Calu3 (cell line): ENCODE results near the gene SPP2. TPM values are rescaled to one million over a fixed set of nuclear protein-coding genes. Genes with fewer than 3 reads are reported as not detected.

ENCODE experiments used
- BruUV-seq: library from RNA; stranded (reverse); fragments of 400-500 nt; replicated peaks from 2 replicates; lab custom pipeline; 2021; lab: Mats Ljungman, UMichigan
- CTCF ChIA-PET: fragments of 300-600 bp; sonication (Branson Sonifier 250); formaldehyde crosslinking; loops from one replicate; lab custom pipeline; 2022; ENCODE audit warnings: antibody characterized with exemption; lab: Charles Lee
- DNase-seq: peaks from one replicate; pipeline ENCODE4 v3.0.0; 2022
- H3K27ac Mint-ChIP-seq: one replicate; pipeline ENCODE4 v1.8.0; 2022; ENCODE audit warnings: mixed read lengths; ENCODE audit not compliant: unreplicated experiment
- H3K27me3 Mint-ChIP-seq: one replicate; pipeline ENCODE4 v1.8.0; 2022; ENCODE audit warnings: mixed read lengths; ENCODE audit not compliant: unreplicated experiment
- H3K36me3 Mint-ChIP-seq: one replicate; pipeline ENCODE4 v1.8.0; 2022; ENCODE audit warnings: mild to moderate bottlenecking, moderate library complexity, mixed read lengths; ENCODE audit not compliant: insufficient read depth, unreplicated experiment
- H3K4me1 Mint-ChIP-seq: one replicate; pipeline ENCODE4 v1.8.0; 2022; ENCODE audit warnings: mild to moderate bottlenecking, low read depth, mixed read lengths; ENCODE audit not compliant: unreplicated experiment
- H3K4me3 Mint-ChIP-seq: one replicate; pipeline ENCODE4 v1.8.0; 2022; ENCODE audit warnings: mild to moderate bottlenecking, low read depth, moderate library complexity, mixed read lengths; ENCODE audit not compliant: unreplicated experiment
- H3K9me3 Mint-ChIP-seq: one replicate; pipeline ENCODE4 v1.8.0; 2022; ENCODE audit warnings: low read depth, mixed read lengths; ENCODE audit not compliant: unreplicated experiment
- CTCF ChIP-seq: fragments of 200-600 bp; IDR thresholded peaks from one replicate; pipeline ENCODE4 v1.8.0; 2022; ENCODE audit warnings: antibody characterized with exemption; ENCODE audit not compliant: unreplicated experiment
- intact Hi-C: fragments of 100-400 bp; cut with micrococcal nuclease; formaldehyde crosslinking; loops from one replicate; pipeline ENCODE4 v1.10.0; 2022; ENCODE audit not compliant: unreplicated experiment
- total RNA-seq: library from RNA; stranded (reverse); gene quantifications from 2 replicates; pipeline ENCODE4 v1.2.3, GENCODE V29; 2022

SPP2 gene
- total RNA-seq, 1 experiment from 2014 or later = not detected

DNA sequence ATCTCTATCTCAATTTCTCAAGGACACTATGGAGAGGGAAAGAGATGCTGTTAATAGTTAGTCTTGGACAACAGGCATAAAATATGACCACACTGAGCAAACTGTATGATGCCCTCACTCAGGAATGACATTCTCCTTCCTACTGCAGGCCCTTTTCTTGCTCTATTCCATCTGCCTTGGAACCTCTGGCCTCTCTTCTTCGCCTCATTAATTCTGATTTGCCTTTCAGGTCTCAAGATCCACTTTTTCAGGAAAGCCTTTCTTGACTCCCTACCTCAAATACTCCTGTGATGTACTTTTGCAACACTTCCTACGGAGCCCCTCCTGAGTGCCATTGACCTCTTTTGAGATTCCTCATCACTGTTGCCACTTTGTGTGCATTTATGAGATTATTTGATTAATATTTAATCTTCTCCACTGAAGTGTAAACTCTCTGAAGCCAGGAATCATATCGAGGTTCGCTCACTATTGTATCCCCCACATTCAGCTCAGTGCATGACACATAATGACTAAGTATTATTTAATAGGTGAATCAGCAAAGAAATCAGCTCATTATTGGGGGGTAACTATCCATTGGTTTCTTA, 21.3 kb upstream of the SPP2 start:
- H3K4me1 Mint-ChIP-seq = peaks cover 28% of the 10 kb centered on the region

DNA sequence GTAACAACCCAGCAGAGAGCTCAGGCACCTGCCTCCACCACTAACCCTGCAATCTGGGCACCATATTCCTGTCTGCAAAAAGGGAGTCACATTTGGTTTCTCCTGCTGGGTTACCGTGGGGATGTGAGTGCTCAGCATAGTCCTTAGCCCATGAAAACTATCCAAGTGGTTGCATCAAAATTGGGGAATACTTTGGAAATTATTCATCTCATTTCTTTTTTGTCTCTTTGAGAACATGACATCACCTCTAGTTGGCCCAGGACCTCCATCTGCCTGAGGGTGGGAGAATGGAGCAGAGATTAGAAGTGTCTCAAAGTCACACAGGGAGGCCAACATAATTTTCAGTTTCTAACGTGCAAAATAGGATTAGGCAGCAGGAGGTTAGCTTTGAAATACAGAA, 19.3 kb upstream of the SPP2 start:
- CTCF ChIA-PET = no interaction called here
- peaks cover 12% of the 10 kb centered on the region for H3K9me3 Mint-ChIP-seq

More for the DNA sequence above, 21.3 kb upstream of the SPP2 start:
- intact Hi-C loops = no loop called here
- TF ChIP-seq CTCF = no peak
- Mint-ChIP-seq H3K27me3 (no peaks in the 10 kb centered on the region), H3K9me3 (peaks cover 12% of the 10 kb centered on the region), H3K4me3 (no peak overlapping the region), H3K36me3 (no peaks in the 10 kb centered on the region), H3K27ac (no peak overlapping the region)
- BruUV-seq = no TSS peak
- CTCF ChIA-PET = no interaction called here
- no peak for DNase-seq

DNA sequence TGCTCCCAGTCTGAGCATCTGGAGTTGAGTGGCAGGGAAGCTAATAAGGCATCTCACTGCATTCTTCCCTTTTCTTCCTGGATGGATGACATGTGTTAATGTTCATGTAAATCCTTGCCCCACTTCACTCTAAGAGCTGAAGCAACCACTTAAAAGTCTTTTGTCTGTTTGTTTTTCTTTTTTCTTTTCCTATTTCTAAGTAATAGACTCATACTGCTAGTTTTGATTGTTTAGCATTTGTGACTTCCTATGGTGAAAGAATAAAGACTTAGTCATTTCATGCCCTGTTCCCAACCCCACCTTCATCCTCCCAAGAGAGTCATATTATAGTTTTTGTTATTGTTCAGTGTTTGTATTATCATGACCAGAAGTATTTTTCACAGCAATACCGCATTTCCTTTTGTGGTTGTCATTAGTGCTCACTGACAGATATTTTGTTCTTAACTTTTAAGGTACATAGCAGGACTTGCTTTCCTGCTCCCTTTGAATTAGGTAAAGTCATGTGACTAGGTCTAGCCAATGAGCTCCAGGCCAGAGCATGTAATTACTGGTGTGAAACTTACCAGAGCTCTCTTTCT, 18.1 kb upstream of the SPP2 start:
- no peaks in the 10 kb centered on the region for H3K27me3 Mint-ChIP-seq
- no peak for DNase-seq
- no peak overlapping the region for H3K4me3 Mint-ChIP-seq
- H3K9me3 Mint-ChIP-seq = peaks cover 11% of the 10 kb centered on the region
- intact Hi-C loops = no loop called here
- no TSS peak for BruUV-seq
- peaks cover 14% of the 10 kb centered on the region for H3K4me1 Mint-ChIP-seq
- no peaks in the 10 kb centered on the region for H3K36me3 Mint-ChIP-seq
- TF ChIP-seq CTCF = no peak
- no peak overlapping the region for H3K27ac Mint-ChIP-seq
- CTCF ChIA-PET = no interaction called here

More for the DNA sequence above, 19.3 kb upstream of the SPP2 start:
- Mint-ChIP-seq H3K4me1 (peaks cover 25% of the 10 kb centered on the region), H3K27ac (no peak overlapping the region), H3K27me3 (no peaks in the 10 kb centered on the region), H3K4me3 (no peak overlapping the region), H3K36me3 (no peaks in the 10 kb centered on the region)
- no peak for DNase-seq
- BruUV-seq = no TSS peak
- intact Hi-C loops = no loop called here
- TF ChIP-seq CTCF = no peak

DNA sequence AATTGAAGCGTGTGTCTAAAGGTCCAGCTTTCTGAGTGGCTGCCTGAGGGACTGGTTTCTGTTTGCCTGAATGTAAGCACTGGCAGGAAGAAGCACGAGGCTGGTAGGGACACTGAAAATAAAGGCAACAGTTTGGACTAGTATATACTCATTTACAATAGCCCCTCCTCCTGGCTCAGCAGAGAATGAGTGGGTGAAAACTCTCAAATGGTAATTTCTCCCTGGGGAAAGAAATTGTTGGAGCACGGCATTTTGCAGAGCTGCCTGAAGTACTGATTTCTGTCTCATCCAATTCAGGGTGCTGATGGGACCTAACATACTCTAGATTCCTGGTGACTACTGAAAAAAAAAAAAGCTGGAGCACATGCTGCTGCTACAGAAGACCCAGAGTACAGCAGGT, 17.3 kb upstream of the SPP2 start:
- H3K27me3 Mint-ChIP-seq = no peaks in the 10 kb centered on the region
- H3K9me3 Mint-ChIP-seq = peaks cover 6% of the 10 kb centered on the region
- BruUV-seq = no TSS peak
- CTCF ChIA-PET = no interaction called here
- no peak for TF ChIP-seq CTCF
- DNase-seq = no peak
- H3K4me3 Mint-ChIP-seq = no peak overlapping the region
- intact Hi-C loops = no loop called here
- H3K27ac Mint-ChIP-seq = no peak overlapping the region
- H3K4me1 Mint-ChIP-seq = peaks cover 8% of the 10 kb centered on the region
- no peaks in the 10 kb centered on the region for H3K36me3 Mint-ChIP-seq
